Adrenal gland (tissue), 5 donors: Measurements from ENCODE around the gene OGDH.

Source experiments
- POLR2A ChIP-seq, 2 donors: fragments of 450-650 bp; IDR thresholded peaks; one replicate each; pipeline ENCODE4 v1.6.1; 2017; ENCODE audit warnings: antibody characterized with exemption in 2 of 2, mild to moderate bottlenecking in 2 of 2, moderate library complexity in 1 of 2
- TF ChIP-seq, protein P1 (sequence below), 6 experiments: fragments of 450-650 bp in 4 of 6; fragments of 200-600 bp in 2 of 6; sonication (generic) in 1 of 6; IDR thresholded peaks; 1 replicate in 5 of 6; 2 replicates in 1 of 6; pipeline versions ENCODE4 v1.5.1 to v1.8.0; 2016 to 2021; ENCODE audit warnings: antibody characterized with exemption in 6 of 6, mild to moderate bottlenecking in 2 of 6, moderate library complexity in 1 of 6
- donor health status: DM: no; HTN: no; CAD: no.

DNA sequence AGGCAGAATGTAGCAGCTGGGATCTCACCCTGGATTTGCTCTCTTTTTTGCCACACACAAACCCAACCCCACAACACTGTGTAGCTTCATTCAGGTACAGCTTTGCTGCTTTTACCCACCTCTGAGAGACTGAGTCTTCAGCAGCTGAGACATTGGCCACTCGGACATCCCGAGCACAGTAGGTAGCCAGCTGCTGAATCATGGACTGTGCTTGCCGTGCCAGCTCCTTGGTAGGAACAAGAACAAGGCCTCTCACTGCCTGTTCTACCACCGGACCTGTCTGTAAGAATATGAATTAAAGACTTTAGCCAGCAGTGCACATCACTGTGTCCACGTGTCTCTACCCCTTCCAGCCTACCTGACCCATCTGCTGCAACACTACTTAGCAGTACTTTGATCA, 33.7 kb upstream of the OGDH start:
- no peak for TF ChIP-seq POLR2A (IDR thresholded peaks at IDR 0.05)
- TF ChIP-seq, protein P1, sequence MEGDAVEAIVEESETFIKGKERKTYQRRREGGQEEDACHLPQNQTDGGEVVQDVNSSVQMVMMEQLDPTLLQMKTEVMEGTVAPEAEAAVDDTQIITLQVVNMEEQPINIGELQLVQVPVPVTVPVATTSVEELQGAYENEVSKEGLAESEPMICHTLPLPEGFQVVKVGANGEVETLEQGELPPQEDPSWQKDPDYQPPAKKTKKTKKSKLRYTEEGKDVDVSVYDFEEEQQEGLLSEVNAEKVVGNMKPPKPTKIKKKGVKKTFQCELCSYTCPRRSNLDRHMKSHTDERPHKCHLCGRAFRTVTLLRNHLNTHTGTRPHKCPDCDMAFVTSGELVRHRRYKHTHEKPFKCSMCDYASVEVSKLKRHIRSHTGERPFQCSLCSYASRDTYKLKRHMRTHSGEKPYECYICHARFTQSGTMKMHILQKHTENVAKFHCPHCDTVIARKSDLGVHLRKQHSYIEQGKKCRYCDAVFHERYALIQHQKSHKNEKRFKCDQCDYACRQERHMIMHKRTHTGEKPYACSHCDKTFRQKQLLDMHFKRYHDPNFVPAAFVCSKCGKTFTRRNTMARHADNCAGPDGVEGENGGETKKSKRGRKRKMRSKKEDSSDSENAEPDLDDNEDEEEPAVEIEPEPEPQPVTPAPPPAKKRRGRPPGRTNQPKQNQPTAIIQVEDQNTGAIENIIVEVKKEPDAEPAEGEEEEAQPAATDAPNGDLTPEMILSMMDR (IDR thresholded peaks at IDR 0.05) = no peak
